Stimulated activated CD8-positive, alpha-beta memory T cell treated with anti-CD3 and anti-CD28 coated beads, Interleukin-4, amount 100 ng/mL, for 24 hours (primary cell): Measurements from ENCODE around the gene SWSAP1.
"Not testable (repeated sequence)": the region's sequence is repeated elsewhere in the genome, so short reads cannot be mapped to it uniquely, and the experiment has no call there.

Source experiments
- DNase-seq: peaks from one replicate; pipeline ENCODE4 v3.0.0-alpha.2; 2020; ENCODE audit warnings: low read depth

SWSAP1 gene

GRCh38 chr19:11379269-11379845, 4.9 kb downstream of the SWSAP1 start:
- DNase-seq: not testable (repeated sequence)

DNA sequence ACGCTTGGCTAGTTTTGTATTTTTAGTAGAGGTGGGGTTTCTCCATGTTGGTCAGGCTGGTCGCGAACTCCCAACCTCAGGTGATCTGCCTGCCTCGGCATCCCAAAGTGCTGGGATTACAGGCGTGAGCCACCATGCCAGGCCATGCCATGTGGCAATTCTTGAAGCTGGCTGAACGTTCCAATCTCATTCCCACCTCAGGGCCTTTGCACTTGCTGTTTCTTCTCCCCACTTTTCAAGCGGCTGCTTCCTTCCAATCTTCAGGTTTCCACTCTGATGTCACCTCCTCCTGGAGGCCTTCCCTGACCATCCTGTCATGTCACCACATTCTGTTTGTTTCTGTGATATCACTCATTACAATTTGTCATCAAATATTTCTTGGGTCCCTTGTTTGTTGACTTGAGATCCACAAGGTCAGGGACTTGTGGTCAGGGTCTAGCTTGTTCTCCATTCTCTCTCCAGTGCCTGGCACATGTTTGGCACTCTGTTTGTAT, 5.4 kb downstream of the SWSAP1 start:
- DNase-seq: no peak

DNA sequence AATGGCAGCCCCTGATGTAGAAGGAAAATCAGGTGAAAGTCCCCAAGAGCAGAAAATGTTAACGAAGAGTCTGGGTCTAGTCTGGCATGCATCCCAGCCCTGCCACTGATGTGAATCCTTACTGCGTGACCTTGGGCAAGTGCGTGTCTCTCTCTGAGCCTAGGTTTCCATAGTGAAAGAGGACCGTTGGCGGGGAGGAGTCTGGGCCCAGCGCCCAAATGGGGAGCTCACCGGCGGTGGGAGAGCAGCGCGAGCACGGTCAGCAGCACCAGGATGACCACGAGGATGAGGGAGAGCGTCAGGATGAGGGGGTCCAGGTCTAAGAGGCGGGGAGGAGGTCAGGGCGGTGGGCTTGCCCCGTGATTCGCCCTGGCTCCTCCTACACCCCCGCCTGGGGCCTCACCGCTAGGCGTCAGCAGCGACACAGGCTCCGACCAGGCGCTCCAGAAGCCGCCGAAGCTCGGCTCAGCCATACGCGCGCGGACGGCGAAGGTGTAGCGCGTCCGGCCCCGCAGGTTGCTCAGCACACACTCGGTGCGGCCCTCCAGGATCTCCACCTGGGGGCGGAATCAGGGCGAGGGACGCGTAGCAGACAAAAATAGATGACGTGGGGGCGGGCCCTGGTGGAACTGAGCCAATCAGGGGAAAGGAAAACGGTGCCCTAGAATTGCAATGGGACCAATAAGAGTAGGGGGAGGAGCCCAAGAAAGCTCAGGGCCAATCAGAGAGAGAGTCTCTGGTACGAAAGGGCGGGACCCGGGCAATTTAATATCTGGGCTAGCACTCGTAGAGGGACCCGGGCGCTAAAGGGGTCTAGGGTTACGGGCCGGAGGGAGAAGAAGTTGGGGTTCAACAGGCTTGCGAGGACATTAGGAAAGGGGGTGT, 6.4 kb downstream of the SWSAP1 start:
- peak; percentile 87 for DNase-seq

- DNase-seq: no peak
Measured at GRCh38 chr19:11382898-11383705, 8.6 kb downstream of the SWSAP1 start.

DNA sequence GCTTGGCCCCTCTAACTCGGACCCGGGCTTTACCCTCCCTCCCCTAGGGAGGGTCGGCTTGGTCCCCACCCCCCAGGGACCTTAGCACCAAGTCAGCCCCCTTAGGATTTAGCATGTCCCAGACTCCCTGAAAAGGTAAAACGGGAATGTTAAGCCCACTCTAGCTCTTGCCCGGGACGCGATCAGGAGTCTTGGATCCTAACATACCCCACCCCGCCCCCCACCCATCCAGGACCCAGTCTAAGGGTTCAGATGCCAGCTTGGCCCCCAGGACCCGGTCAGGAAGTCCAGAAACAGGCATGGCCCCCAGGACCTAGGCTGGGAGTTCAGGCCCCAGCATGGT, 9.2 kb downstream of the SWSAP1 start:
- no peak for DNase-seq

- no peak for DNase-seq
Measured at GRCh38 chr19:11384778-11385129, 10.3 kb downstream of the SWSAP1 start.

- DNase-seq: no peak
Measured at GRCh38 chr19:11387162-11388034, 12.9 kb downstream of the SWSAP1 start.

DNA sequence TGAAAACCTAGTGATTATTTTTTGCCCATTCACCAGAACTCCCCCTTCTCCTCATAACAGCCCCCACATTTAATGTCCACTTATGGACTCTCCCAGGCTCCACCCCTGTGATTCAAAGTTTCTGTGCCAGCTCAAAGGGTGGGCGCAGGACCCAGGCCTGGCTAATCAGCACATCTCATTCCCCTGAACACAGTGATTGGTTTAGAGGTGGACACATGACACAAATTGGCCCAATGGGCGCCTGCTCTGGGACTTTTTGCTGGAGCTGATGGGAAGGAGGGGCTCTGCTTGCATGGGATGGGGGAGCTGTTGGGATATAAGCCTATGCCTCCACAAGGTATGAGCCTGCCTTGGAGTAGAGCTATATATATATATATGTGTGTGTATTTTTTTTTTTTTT, 15.9 kb downstream of the SWSAP1 start:
- DNase-seq: no peak

- no peak for DNase-seq
Measured at GRCh38 chr19:11390933-11391680, 16.6 kb downstream of the SWSAP1 start.

DNA sequence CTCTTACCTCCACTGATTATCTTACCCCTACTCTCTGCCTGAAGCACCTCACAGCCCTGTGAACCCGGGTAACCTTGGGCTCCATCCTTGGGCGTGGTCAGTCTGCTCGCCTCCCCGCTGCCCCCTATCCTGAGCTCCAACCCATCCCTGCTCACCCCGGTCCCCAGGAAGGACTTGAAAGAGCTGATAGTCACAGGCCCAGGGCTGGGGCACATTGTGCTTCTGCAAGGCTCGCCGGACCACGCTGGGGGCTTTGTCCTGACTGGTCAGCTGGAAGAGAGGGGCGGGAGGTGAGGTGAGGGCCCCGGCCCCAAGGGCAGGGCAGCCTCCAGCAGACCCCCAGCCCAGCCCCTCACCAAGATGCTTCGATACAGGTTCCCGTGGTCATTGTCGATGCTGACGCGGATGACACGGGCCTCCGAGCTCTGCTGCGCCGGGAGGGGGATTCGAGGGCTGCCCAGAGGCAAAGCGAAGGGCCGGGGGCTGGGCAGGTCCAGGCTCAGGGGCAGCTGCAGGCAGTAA, 22.7 kb downstream of the SWSAP1 start:
- no peak for DNase-seq

DNA sequence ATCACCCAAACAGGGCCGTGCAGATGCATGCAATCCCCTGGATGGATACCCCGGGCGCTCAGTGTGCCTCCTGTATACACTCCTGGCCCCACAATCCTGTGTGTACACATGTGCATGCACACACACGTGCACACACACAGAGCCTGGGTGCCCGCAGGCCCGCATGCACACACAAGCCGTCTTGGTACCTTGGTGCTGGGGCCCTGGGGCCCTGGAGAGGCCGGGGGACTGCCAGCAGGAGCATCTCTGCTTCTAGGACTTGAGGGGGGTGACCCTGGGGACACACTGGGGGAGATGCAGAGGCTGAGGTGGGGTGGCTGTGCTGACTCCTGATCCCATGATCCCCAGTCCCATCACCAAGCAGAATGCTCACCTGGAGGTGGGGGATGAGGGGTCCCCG, 25.2 kb downstream of the SWSAP1 start:
- no peak for DNase-seq

GRCh38 chr19:11400798-11401197, 26.3 kb downstream of the SWSAP1 start:
- no peak for DNase-seq

DNA sequence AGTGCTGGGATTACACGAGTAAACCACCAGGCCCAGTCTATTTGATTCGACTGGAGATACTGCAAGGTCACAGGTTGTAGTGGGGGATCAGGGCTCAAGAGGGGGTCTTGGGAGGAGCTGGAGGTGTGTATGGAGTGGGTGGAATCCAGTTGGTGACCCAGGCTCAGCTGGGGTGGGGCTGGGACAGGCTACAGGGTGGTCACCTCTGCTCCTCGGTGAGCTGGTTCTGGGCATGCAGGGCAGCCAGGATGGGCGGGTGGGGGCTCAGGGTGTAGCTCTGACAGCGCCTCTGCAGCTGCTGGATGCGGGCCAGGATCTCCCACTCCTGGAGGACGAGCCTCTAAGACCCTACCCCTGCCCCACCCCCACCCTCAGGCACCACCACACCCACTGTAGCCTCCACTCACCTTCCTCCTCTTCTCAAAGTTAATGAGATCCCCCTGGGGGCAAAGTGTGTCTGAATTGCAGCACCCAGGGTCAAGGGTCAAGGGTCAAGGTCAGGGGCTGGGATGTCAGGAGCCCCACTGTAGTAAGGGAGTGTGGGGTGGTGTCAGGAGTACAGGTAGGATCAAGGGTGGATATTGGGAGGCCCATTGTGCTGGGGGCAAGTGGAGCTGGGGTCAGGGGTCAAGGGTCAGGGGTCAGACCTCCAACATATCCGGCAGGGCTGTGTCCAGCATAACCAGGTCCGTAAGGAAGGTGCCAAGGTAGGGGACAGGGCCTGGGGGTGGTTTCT, 27.5 kb downstream of the SWSAP1 start:
- no peak for DNase-seq

GRCh38 chr19:11404588-11405222, 30.2 kb downstream of the SWSAP1 start:
- no peak for DNase-seq

DNA sequence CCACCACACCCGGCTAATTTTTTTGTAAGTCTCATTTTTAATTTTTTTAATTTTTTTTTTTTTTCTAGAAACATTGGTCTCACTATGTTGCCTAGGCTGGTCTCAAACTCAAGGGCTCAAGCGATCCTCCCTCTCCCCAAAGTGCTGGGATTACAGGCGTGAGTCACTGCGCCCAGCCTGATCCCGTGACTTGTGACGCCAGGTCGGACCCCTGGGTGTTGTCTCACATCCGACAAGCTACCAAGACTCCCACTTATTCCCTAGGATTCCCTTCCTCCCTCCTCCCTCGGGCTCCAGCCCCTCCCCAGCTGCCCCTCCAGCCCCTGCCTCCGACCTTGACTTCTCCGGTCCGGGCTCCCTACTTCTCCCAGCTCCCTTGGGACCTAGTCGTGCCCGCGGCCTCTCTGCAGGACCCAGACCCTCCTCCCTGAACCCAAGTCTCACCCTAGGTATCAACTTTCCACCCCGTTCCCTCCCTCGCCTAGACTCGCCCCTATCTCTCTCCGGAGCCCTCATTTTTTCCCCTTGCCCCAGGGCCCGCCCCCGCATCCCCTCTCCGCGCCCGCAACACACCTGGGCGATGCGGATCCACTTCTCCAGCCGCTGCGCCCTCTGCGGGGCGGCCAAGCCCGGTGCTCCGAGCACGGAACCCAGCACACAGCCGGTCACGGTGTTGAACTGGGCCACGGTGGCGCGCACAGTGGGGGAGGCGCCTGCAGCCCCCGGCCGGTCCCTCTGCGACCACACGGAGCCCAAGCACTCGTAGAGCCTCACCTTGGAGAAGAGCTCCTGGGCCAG, 31.6 kb downstream of the SWSAP1 start:
- no peak for DNase-seq

- DNase-seq: not testable (repeated sequence)
Measured at GRCh38 chr19:11406703-11407236, 32.3 kb downstream of the SWSAP1 start.

- DNase-seq: no peak
Measured at GRCh38 chr19:11408591-11408990, 34.1 kb downstream of the SWSAP1 start.

DNA sequence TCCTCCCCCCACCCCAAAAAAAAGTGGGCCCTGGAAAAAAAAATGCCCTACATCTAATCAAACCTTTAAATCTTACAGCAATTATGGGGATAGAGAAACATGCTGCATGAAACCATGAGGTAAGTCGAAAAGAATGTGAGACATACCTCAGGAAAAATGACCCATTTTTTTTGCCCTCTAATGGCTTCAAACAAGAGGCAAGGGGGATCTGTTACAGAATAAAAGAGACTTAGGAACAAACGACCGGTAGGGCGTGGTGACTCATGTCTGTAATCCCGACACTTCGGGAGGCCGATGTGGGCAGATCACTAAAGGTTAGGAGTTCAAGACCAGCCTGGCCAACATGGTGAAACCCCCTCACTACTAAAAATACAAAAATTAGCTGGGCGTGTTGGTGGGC, 36.2 kb downstream of the SWSAP1 start:
- DNase-seq: no peak

DNA sequence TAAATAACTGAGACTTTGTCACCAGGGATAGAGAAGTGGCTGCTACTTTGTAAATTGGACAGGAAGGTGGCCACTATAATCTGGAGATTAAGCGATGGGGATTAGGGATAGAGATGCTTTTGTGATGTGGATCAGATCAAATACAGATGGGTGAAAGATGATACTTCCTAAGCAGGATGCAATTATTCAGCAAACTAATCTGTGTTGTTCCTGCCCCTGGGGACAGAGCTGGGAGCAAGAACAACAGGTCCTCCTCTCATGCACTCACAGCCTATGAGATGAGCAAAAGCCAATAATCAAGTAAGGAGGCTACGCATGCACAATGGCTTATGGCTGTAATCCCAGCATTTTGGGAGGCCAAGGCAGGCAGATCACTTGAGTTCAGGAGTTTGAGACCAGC, 40.1 kb downstream of the SWSAP1 start:
- DNase-seq: no peak
